IMR-90 (cell line): ENCODE results near the gene EFNB2. TPM values are rescaled to one million over a fixed set of nuclear protein-coding genes. Genes with fewer than 3 reads are reported as not detected.

Source experiments
- ATAC-seq: fragments of 200-7000 bp; cut with Tn5 transposase; 2 replicates; pipeline ENCODE4 v1.9.1; 2020; ENCODE audit warnings: low read depth, mild to moderate bottlenecking, moderate library complexity
- BruUV-seq: library from RNA; stranded (reverse); fragments of 400-500 nt; replicated peaks from 2 replicates; lab custom pipeline; 2021; lab: Mats Ljungman, UMichigan
- CTCF ChIA-PET: fragments of 300-600 bp; formaldehyde crosslinking; extraction: SDS; loops from one replicate; lab custom pipeline; 2021; ENCODE audit warnings: antibody characterized with exemption; lab: Yijun Ruan, JAX
- POLR2A ChIA-PET: fragments of 300-600 bp; sonication (Branson Sonifier 250); formaldehyde crosslinking; loops from one replicate; lab custom pipeline; 2022; ENCODE audit warnings: antibody characterized with exemption; ENCODE audit not compliant: unreplicated experiment; lab: Charles Lee
- DNase-seq: peaks from one replicate; pipeline ENCODE4 v3.0.0; 2013
- H2AFZ ChIP-seq: replicated peaks from 2 replicates; pipeline ENCODE3; 2013; ENCODE audit warnings: low read length, mild to moderate bottlenecking; ENCODE audit not compliant: poor library complexity
- H2AK5ac ChIP-seq: 2 replicates; pipeline ENCODE4 v1.6.1; 2013; ENCODE audit warnings: low read depth, low read length, inconsistent platforms
- H2AK9ac ChIP-seq: replicated peaks from 2 replicates; pipeline ENCODE3; 2013; ENCODE audit warnings: mild to moderate bottlenecking, low read depth, low read length, moderate library complexity; ENCODE audit not compliant: poor library complexity
- H2BK120ac ChIP-seq: 2 replicates; pipeline ENCODE4 v1.6.1; 2013; ENCODE audit warnings: low read depth, low read length, inconsistent platforms
- H2BK15ac ChIP-seq: 3 replicates; pipeline ENCODE4 v1.6.1; 2013; ENCODE audit warnings: low read depth, low read length, inconsistent platforms
- H2BK20ac ChIP-seq: 2 replicates; pipeline ENCODE4 v1.6.1; 2013; ENCODE audit warnings: low read depth, mild to moderate bottlenecking, inconsistent platforms, low read length, moderate library complexity
- H2BK5ac ChIP-seq: 2 replicates; pipeline ENCODE4 v1.6.1; 2013; ENCODE audit warnings: mild to moderate bottlenecking, low read depth, low read length, inconsistent platforms; ENCODE audit not compliant: poor library complexity, severe bottlenecking
- H3K14ac ChIP-seq: replicated peaks from 2 replicates; pipeline ENCODE4 v1.6.1; 2013; ENCODE audit warnings: low read depth, low read length, inconsistent platforms
- H3K18ac ChIP-seq: 2 replicates; pipeline ENCODE4 v1.6.1; 2013; ENCODE audit warnings: low read depth, low read length, control low read depth
- H3K23ac ChIP-seq: 2 replicates; pipeline ENCODE4 v1.6.1; 2013; ENCODE audit warnings: low read depth, low read length, inconsistent platforms
- H3K27ac ChIP-seq: 2 replicates; pipeline ENCODE4 v1.5.1; 2013; ENCODE audit warnings: mild to moderate bottlenecking, control low read depth, low read length; ENCODE audit not compliant: insufficient read depth
- H3K27me3 ChIP-seq: 2 replicates; pipeline ENCODE4 v1.6.1; 2013; ENCODE audit warnings: low read length; ENCODE audit not compliant: control insufficient read depth, insufficient read depth
- H3K36me3 ChIP-seq: 2 replicates; pipeline ENCODE4 v1.6.1; 2013; ENCODE audit warnings: low read length, mixed read lengths; ENCODE audit not compliant: control insufficient read depth, insufficient read depth
- H3K4ac ChIP-seq: 2 replicates; pipeline ENCODE4 v1.6.1; 2013; ENCODE audit warnings: low read depth, low read length, inconsistent platforms
- H3K4me1 ChIP-seq: 2 replicates; pipeline ENCODE4 v1.6.1; 2013; ENCODE audit warnings: low read length, mixed read lengths; ENCODE audit not compliant: control insufficient read depth, insufficient read depth
- H3K4me2 ChIP-seq: 2 replicates; pipeline ENCODE4 v1.6.1; 2013; ENCODE audit warnings: low read depth, mild to moderate bottlenecking, control low read depth, low read length, moderate library complexity
- H3K4me3 ChIP-seq: 2 replicates; pipeline ENCODE4 v1.5.1; 2013; ENCODE audit warnings: low read depth, mild to moderate bottlenecking, control low read depth, low read length, moderate library complexity; ENCODE audit not compliant: insufficient read depth
- H3K56ac ChIP-seq: 2 replicates; pipeline ENCODE4 v1.6.1; 2013; ENCODE audit warnings: low read length, inconsistent platforms; ENCODE audit not compliant: insufficient read depth; ENCODE audit errors: extremely low read depth
- H3K79me1 ChIP-seq, 2 experiments: 2 replicates each; pipeline ENCODE4 v1.6.1; 2013; ENCODE audit warnings: low read length in 2 of 2, inconsistent platforms in 1 of 2, low read depth in 1 of 2
- H3K9ac ChIP-seq: 2 replicates; pipeline ENCODE4 v1.6.1; 2013; ENCODE audit warnings: low read depth, low read length, control low read depth
- H3K9me1 ChIP-seq: 2 replicates; pipeline ENCODE4 v1.6.1; 2013; ENCODE audit warnings: low read length, inconsistent platforms; ENCODE audit not compliant: insufficient read depth
- H3K9me3 ChIP-seq: 2 replicates; pipeline ENCODE4 v1.6.1; 2013; ENCODE audit warnings: low read length; ENCODE audit not compliant: control insufficient read depth, insufficient read depth
- H4K20me1 ChIP-seq: 2 replicates; pipeline ENCODE4 v1.6.1; 2013; ENCODE audit warnings: low read length, inconsistent platforms; ENCODE audit not compliant: insufficient read depth
- H4K5ac ChIP-seq: 2 replicates; pipeline ENCODE4 v1.6.1; 2013; ENCODE audit warnings: mild to moderate bottlenecking, low read depth, low read length, control low read depth
- H4K8ac ChIP-seq, 2 experiments: 2 replicates each; pipeline ENCODE4 v1.6.1; 2013; ENCODE audit warnings: low read depth in 2 of 2, low read length in 2 of 2, control low read depth in 1 of 2, inconsistent platforms in 1 of 2
- H4K91ac ChIP-seq: 2 replicates; pipeline ENCODE4 v1.6.1; 2013; ENCODE audit warnings: low read depth, low read length, inconsistent platforms; ENCODE audit not compliant: insufficient read depth
- CEBPB ChIP-seq: IDR thresholded peaks from 2 replicates; pipeline ENCODE4 v1.6.1; 2012; ENCODE audit warnings: low read depth, low read length, improper control_type of control experiment
- ELK1 ChIP-seq: fragments of 150-350 bp; IDR thresholded peaks from 2 replicates; pipeline ENCODE4 v1.6.1; 2016; ENCODE audit warnings: low read depth, mild to moderate bottlenecking, low read length, moderate library complexity, borderline replicate concordance
- FOS ChIP-seq: fragments of 150-350 bp; IDR thresholded peaks from 2 replicates; pipeline ENCODE4 v1.6.1; 2016; ENCODE audit warnings: low read depth, low read length
- RAD21 ChIP-seq: IDR thresholded peaks from 2 replicates; pipeline ENCODE4 v1.6.1; 2012; ENCODE audit warnings: low read length, improper control_type of control experiment
- WGBS, 2 experiments: methylation state at CpG; one replicate each; pipeline versions ENCODE4 v1.1.5 to v1.1.7; 2013; ENCODE audit warnings: missing lambda C conversion rate in 2 of 2; ENCODE audit not compliant: insufficient read length in 1 of 2; ENCODE audit errors: extremely low coverage in 2 of 2; 5-methylcytosine and 5-hydroxymethylcytosine counted together
- dilution Hi-C: fragments of 300-500 bp; cut with HindIII; formaldehyde crosslinking; loops from one replicate; pipeline ENCODE4 v1.14.3; 2018; ENCODE audit warnings: low sequenced_read_pairs; ENCODE audit not compliant: unreplicated experiment
- in situ Hi-C: fragments of 300-500 bp; cut with MboI; formaldehyde crosslinking; loops from 3 replicates; pipeline ENCODE4 v1.14.3; 2019; ENCODE audit warnings: low sequenced_read_pairs, inconsistent platforms, mixed read lengths
- intact Hi-C: fragments of 100-400 bp; cut with micrococcal nuclease; formaldehyde crosslinking; loops from 2 replicates; pipeline ENCODE4 v1.10.0; 2022
- polyA plus RNA-seq, 3 experiments: library from polyadenylated mRNA; depleted of rRNA; stranded (reverse); fragments of >200 nt; gene quantifications; 2 replicates each; pipeline ENCODE4 v1.2.3, GENCODE V29; 2012; ENCODE audit warnings: low replicate concordance in 1 of 3
- total RNA-seq: library from RNA; depleted of rRNA; stranded (reverse); fragments of >200 nt; gene quantifications from 2 replicates; pipeline ENCODE4 v1.2.3, GENCODE V29; 2012

The EFNB2 gene
- total and polyA plus RNA-seq, 2 of the 4 experiments (the other 2 are of a cell fraction), result 5.4 to 6.0 TPM

GRCh38 chr13:106555631-106556328, 20.3 kb upstream of the EFNB2 start:
- Histone ChIP-seq H3K4me3 (no peak overlapping the region), H4K20me1 (peaks cover 49% of the 10 kb centered on the region), H3K9ac (no peak overlapping the region), H2AK9ac (no peak overlapping the region), H3K27ac (peak overlapping the region; percentile 23; the same call in 1 of the 2 replicates), H3K23ac (no peak overlapping the region), H3K4me1 (peaks cover 8% of the 10 kb centered on the region), H3K79me1 (peaks cover 11 to 45% of the 10 kb centered on the region in 2 experiments), H2BK120ac (no peak overlapping the region), H4K5ac (peak overlapping the region; percentile 86; the same call in 1 of the 2 replicates), H3K9me1 (peaks cover 6% of the 10 kb centered on the region; the same call in 1 of the 2 replicates), H2BK15ac (no peak overlapping the region), H3K18ac (no peak overlapping the region), H2BK5ac (peak overlapping the region; percentile 40), H2AK5ac (no peak overlapping the region; the same call in 1 of the 2 replicates), H4K8ac (peak overlapping the region in 1 of 2 experiments; percentile 38; a peak in 1 of 4 replicates), H3K9me3 (no peaks in the 10 kb centered on the region), H3K56ac (no peak overlapping the region), H2AFZ (no peak overlapping the region), H3K36me3 (peaks cover 32% of the 10 kb centered on the region), H4K91ac (no peak overlapping the region), H3K4ac (no peak overlapping the region), H2BK20ac (no peak overlapping the region), H3K27me3 (no peaks in the 10 kb centered on the region), H3K4me2 (no peak overlapping the region), H3K14ac (no peak overlapping the region)
- ATAC-seq (peak; percentile 66), DNase-seq (peak; percentile 68)
- WGBS, 2 experiments, result 100% methylated on average over 1 of the region's 4 CpGs; no CpG with 5 or more reads in 1 of the 2 experiments
- intact Hi-C loops (no loop called here), dilution Hi-C loops (no loop called here), in situ Hi-C loops (loop anchor here (10.0 kb wide), 1 partner anchor 569 kb away; no protein-coding TSS in a partner anchor)
- ChIA-PET POLR2A (no interaction called here), CTCF (no interaction called here)
- no TSS peak for BruUV-seq
- no peak for TF ChIP-seq RAD21
- TF ChIP-seq ELK1, result no peak
- peak; percentile 56; the same call in 1 of the 2 replicates for TF ChIP-seq FOS
- peak; percentile 42 for TF ChIP-seq CEBPB
